Endothelial cell of umbilical vein (primary cell): ENCODE data around the gene DNAJC16. TPM values are rescaled to one million over a fixed set of nuclear protein-coding genes. Genes with fewer than 3 reads are reported as not detected.
A peak's percentile ranks its signal among the peaks of the same experiment; 100 is the strongest.

Experiments
- BruUV-seq: library from RNA; stranded (reverse); fragments of 400-500 nt; replicated peaks from 2 replicates; lab custom pipeline; 2021; lab: Mats Ljungman, UMichigan
- CTCF ChIA-PET: fragments of 300-600, 350-600 bp; sonication (Branson Sonifier 250); formaldehyde crosslinking; loops from one replicate; lab custom pipeline; 2021; ENCODE audit warnings: antibody characterized with exemption, inconsistent platforms; lab: Charles Lee
- POLR2A ChIA-PET: fragments of 300-600, 350-600 bp; sonication (Branson Sonifier 250); formaldehyde crosslinking; loops from one replicate; lab custom pipeline; 2021; ENCODE audit warnings: antibody characterized with exemption, inconsistent platforms; lab: Charles Lee
- DNase-seq: peaks from one replicate; pipeline ENCODE4 v3.0.0-alpha.2; 2011; ENCODE audit warnings: low read depth, low spot score
- FAIRE-seq: peaks from 2 replicates; lab custom pipeline; 2011; peaks lifted over from hg19 to GRCh38; lab: Jason Lieb, UNC
- H2AFZ ChIP-seq: 2 replicates; pipeline ENCODE4 v1.6.0; 2012; ENCODE audit warnings: low read depth, low read length, control low read depth, inconsistent platforms
- H3K27ac ChIP-seq: 2 replicates; pipeline ENCODE4 v1.5.1; 2011; ENCODE audit warnings: low read depth, mild to moderate bottlenecking, control low read depth, low read length, moderate library complexity; ENCODE audit not compliant: insufficient read depth
- H3K27me3 ChIP-seq, 2 experiments: 2 replicates each; pipeline versions ENCODE4 v1.6.0 to v1.6.1; 2011; ENCODE audit warnings: low read length in 2 of 2, mixed read lengths in 1 of 2; ENCODE audit not compliant: control insufficient read depth in 2 of 2, insufficient read depth in 2 of 2
- H3K36me3 ChIP-seq, 2 experiments: 2 replicates in 1 of 2; 3 replicates in 1 of 2; pipeline ENCODE4 v1.5.1; 2011; ENCODE audit warnings: low read length in 2 of 2, mild to moderate bottlenecking in 1 of 2, moderate library complexity in 1 of 2; ENCODE audit not compliant: control insufficient read depth in 2 of 2, insufficient read depth in 2 of 2; ENCODE audit errors: extremely low read depth in 1 of 2
- H3K4me1 ChIP-seq: 3 replicates; pipeline ENCODE4 v1.5.1; 2011; ENCODE audit warnings: mild to moderate bottlenecking, low read length; ENCODE audit not compliant: control insufficient read depth, insufficient read depth; ENCODE audit errors: extremely low read depth
- H3K4me2 ChIP-seq: 2 replicates; pipeline ENCODE4 v1.6.1; 2011; ENCODE audit warnings: low read length, control low read depth, mixed read lengths; ENCODE audit not compliant: insufficient read depth
- H3K4me3 ChIP-seq, 3 experiments: fragments of 200-600 bp in 1 of 3; sonication (generic), shearing (Covaris generic) in 1 of 3; replicated peaks in 1 of 3; 2 replicates each; pipeline ENCODE4 v1.5.1; 2011 to 2016; ENCODE audit warnings: control low read depth in 3 of 3, low read length in 3 of 3, mild to moderate bottlenecking in 2 of 3, inconsistent platforms in 1 of 3, low read depth in 1 of 3, moderate library complexity in 1 of 3; ENCODE audit not compliant: insufficient read depth in 1 of 3
- H3K79me2 ChIP-seq: 2 replicates; pipeline ENCODE4 v1.6.0; 2012; ENCODE audit warnings: low read length, inconsistent platforms; ENCODE audit not compliant: control insufficient read depth, insufficient read depth
- H3K9ac ChIP-seq: replicated peaks from 2 replicates; pipeline ENCODE3; 2011; ENCODE audit warnings: low read length, control low read depth; ENCODE audit not compliant: insufficient read depth; ENCODE audit errors: extremely low read depth
- H3K9me1 ChIP-seq: replicated peaks from 3 replicates; pipeline ENCODE4 v1.6.0; 2011; ENCODE audit warnings: mild to moderate bottlenecking, low read length; ENCODE audit not compliant: control insufficient read depth, insufficient read depth; ENCODE audit errors: extremely low read depth
- H3K9me3 ChIP-seq: replicated peaks from 2 replicates; pipeline ENCODE4 v1.5.1; 2012; ENCODE audit warnings: low read length, inconsistent platforms; ENCODE audit not compliant: control insufficient read depth, insufficient read depth
- H4K20me1 ChIP-seq: replicated peaks from 2 replicates; pipeline ENCODE3; 2011; ENCODE audit warnings: mild to moderate bottlenecking, low read length; ENCODE audit not compliant: control insufficient read depth, insufficient read depth; ENCODE audit errors: extremely low read depth
- CTCF ChIP-seq, 2 donors: IDR thresholded peaks; 1 replicate in 1 of 2; 2 replicates in 1 of 2; pipeline ENCODE4 v1.5.1; 2011; ENCODE audit warnings: low read length in 2 of 2, mild to moderate bottlenecking in 2 of 2, moderate library complexity in 2 of 2, control low read depth in 1 of 2, inconsistent platforms in 1 of 2, low read depth in 1 of 2; ENCODE audit not compliant: insufficient read depth in 1 of 2; ENCODE audit errors: extremely low read depth in 1 of 2
- EZH2 ChIP-seq: IDR thresholded peaks from 2 replicates; pipeline ENCODE4 v1.6.1; 2012; ENCODE audit warnings: borderline replicate concordance, low read depth, mild to moderate bottlenecking, moderate library complexity, low read length, inconsistent platforms; ENCODE audit not compliant: severe bottlenecking
- FOS ChIP-seq: IDR thresholded peaks from 2 replicates; pipeline ENCODE4 v1.6.1; 2011; ENCODE audit warnings: mild to moderate bottlenecking, low read length, moderate library complexity, borderline replicate concordance; ENCODE audit not compliant: insufficient read depth
- GATA2 ChIP-seq: IDR thresholded peaks from 2 replicates; pipeline ENCODE4 v1.7.0; 2011; ENCODE audit warnings: low read depth, mild to moderate bottlenecking, moderate library complexity, mixed read lengths, low read length; ENCODE audit not compliant: insufficient read length, insufficient read depth
- JUN ChIP-seq: IDR thresholded peaks from 2 replicates; pipeline ENCODE4 v1.6.1; 2011; ENCODE audit warnings: borderline replicate concordance, low read depth; ENCODE audit not compliant: insufficient read length, insufficient read depth
- MYC ChIP-seq: IDR thresholded peaks from one replicate; pipeline ENCODE4 v1.6.1; 2011; ENCODE audit warnings: mild to moderate bottlenecking, low read depth, low read length
- POLR2A ChIP-seq: IDR thresholded peaks from 2 replicates; pipeline ENCODE4 v1.6.1; 2012; ENCODE audit warnings: low read depth, mild to moderate bottlenecking, control low read depth, low read length
- POLR2AphosphoS5 ChIP-seq: IDR thresholded peaks from 2 replicates; pipeline ENCODE4 v1.6.1; 2012; ENCODE audit warnings: low read depth, mild to moderate bottlenecking, control low read depth, low read length, moderate library complexity; ENCODE audit not compliant: insufficient read depth
- dilution Hi-C: fragments of 300-500 bp; cut with MboI; formaldehyde crosslinking; loops from one replicate; pipeline ENCODE4 v1.15.0; 2019; ENCODE audit warnings: low sequenced_read_pairs; ENCODE audit not compliant: extremely low pct_ligation_motif_present
- intact Hi-C: fragments of 100-400 bp; cut with micrococcal nuclease; formaldehyde crosslinking; loops from one replicate; pipeline ENCODE4 v1.10.0; 2022
- polyA plus RNA-seq, 4 experiments: library from polyadenylated mRNA; depleted of rRNA in 3 of 4; stranded (reverse) in 3 of 4; unstranded in 1 of 4; fragments of >200 nt; gene quantifications; 2 replicates each; pipeline versions ENCODE4 v1.2.1 to v1.2.3, GENCODE V29; 2011 to 2012; ENCODE audit warnings: missing spikeins in 1 of 4
- total RNA-seq: library from RNA; stranded (reverse); gene quantifications from 2 replicates; pipeline ENCODE4 v1.2.3, GENCODE V29; 2021
- TF ChIP-seq, protein P1 (sequence below): IDR thresholded peaks from 2 replicates; pipeline ENCODE4 v1.6.1; 2011; ENCODE audit not compliant: insufficient read depth, insufficient read length

DNAJC16 gene
- total and polyA plus RNA-seq, 2 donors (not counting 3 experiments of a cell fraction or from before 2014, with no cell fraction given) = 8.0 to 21.4 TPM

DNA sequence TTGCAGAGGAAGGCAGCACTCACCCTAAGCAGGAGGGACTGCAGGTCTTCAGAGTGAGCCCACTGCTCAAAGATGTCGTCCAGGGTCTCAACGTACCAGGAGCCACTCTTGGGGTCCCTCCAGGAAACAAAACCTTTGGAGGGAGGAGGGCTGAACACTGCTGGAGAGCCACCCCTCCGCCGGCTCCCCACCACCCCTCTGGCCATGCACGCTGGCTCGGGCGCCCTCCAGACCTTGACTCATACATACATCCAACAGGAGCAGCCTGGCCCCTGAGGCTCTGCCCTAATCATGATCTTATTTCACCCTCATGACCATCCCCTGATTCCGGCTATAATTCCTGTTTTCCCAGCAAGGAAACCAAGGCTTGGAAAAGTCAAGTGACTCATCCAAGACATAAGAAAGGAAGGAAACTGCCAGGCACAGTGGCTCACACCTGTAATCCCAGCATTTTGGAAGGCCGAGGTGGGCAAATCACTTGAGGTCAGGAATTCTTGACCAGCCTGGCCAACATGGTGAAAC lies 32.7 kb upstream of the DNAJC16 start:
- TF ChIP-seq JUN (peak; percentile 21), MYC (no peak)
- TF ChIP-seq, protein P1, sequence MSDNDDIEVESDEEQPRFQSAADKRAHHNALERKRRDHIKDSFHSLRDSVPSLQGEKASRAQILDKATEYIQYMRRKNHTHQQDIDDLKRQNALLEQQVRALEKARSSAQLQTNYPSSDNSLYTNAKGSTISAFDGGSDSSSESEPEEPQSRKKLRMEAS = no peak
- dilution Hi-C loops = no loop called here
- ChIA-PET CTCF (no interaction called here), POLR2A (no interaction called here)
- BruUV-seq = no TSS peak
- Histone ChIP-seq H3K4me3 (no peak overlapping the region), H4K20me1 (no peaks in the 10 kb centered on the region), H3K27ac (no peak overlapping the region), H3K36me3 (peaks cover 0 to 3% of the 10 kb centered on the region in 2 experiments), H3K9ac (no peak overlapping the region), H3K79me2 (no peaks in the 10 kb centered on the region), H3K4me1 (peaks cover 7% of the 10 kb centered on the region), H3K4me2 (no peak overlapping the region), H3K9me1 (no peaks in the 10 kb centered on the region), H3K27me3 (no peaks in the 10 kb centered on the region), H2AFZ (no peak overlapping the region), H3K9me3 (no peaks in the 10 kb centered on the region)
- DNase-seq (peak; percentile 40), FAIRE-seq (peak; percentile 84)
- intact Hi-C loops = no loop called here

- Histone ChIP-seq H3K79me2 (no peaks in the 10 kb centered on the region), H2AFZ (no peak overlapping the region), H3K27ac (no peak overlapping the region), H3K36me3 (no peaks in the 10 kb centered on the region), H3K27me3 (no peaks in the 10 kb centered on the region), H3K4me1 (no peaks in the 10 kb centered on the region), H3K4me3 (no peak overlapping the region), H3K4me2 (no peak overlapping the region), H4K20me1 (no peaks in the 10 kb centered on the region), H3K9ac (no peak overlapping the region), H3K9me1 (no peaks in the 10 kb centered on the region), H3K9me3 (no peaks in the 10 kb centered on the region)
- BruUV-seq = no TSS peak
- POLR2A ChIA-PET = no interaction called here
- DNase-seq (no peak), FAIRE-seq (no peak)
- CTCF ChIA-PET = interaction anchor here (1.0 to 3.6 kb wide), 6 partner anchors 8 to 177 kb away, joined by 3 to 22 read pairs (median 5); no protein-coding TSS in a partner anchor
- dilution Hi-C loops = no loop called here
- intact Hi-C loops = loop anchor here (1.0 kb wide), 2 partner anchors 69 to 177 kb away; no protein-coding TSS in a partner anchor
- no peak for TF ChIP-seq EZH2
- TF ChIP-seq MYC = no peak
- no peak for TF ChIP-seq POLR2AphosphoS5
- no peak for TF ChIP-seq CTCF (IDR thresholded peaks at IDR 0.05; ENCODE audit: extremely low read depth in 1 of 2, insufficient read depth in 1 of 2, low read depth in 1 of 2, low read length in 2 of 2)
- TF ChIP-seq GATA2 = no peak
- TF ChIP-seq POLR2A = no peak
- no peak for TF ChIP-seq FOS
- TF ChIP-seq JUN = no peak
- TF ChIP-seq, protein P1 = no peak
These were observed 26.2 kb upstream of the DNAJC16 start for GRCh38 chr1:15500184-15501178.
